MCF 10A (cell line): ENCODE measurements around the gene C16orf78. TPM values are rescaled to one million over a fixed set of nuclear protein-coding genes. Genes with fewer than 3 reads are reported as not detected.

Experiments
- BruUV-seq: library from RNA; stranded (reverse); fragments of 400-500 nt; replicated peaks from 2 replicates; lab custom pipeline; 2021; lab: Mats Ljungman, UMichigan
- CTCF ChIA-PET: fragments of 300-600 bp; sonication (Branson Sonifier 250); formaldehyde crosslinking; extraction: SDS; loops from one replicate; lab custom pipeline; 2021; ENCODE audit warnings: antibody characterized with exemption, inconsistent platforms; lab: Yijun Ruan, JAX
- POLR2A ChIA-PET: fragments of 300-600, 350-650 bp; sonication (Branson Sonifier 250); formaldehyde crosslinking; extraction: SDS; loops from one replicate; lab custom pipeline; 2020; ENCODE audit warnings: antibody characterized with exemption, inconsistent platforms; lab: Yijun Ruan, JAX
- DNase-seq: peaks from one replicate; pipeline ENCODE4 v3.0.0-alpha.2; 2018; ENCODE audit not compliant: unreplicated experiment
- H3K27ac Mint-ChIP-seq: one replicate; pipeline ENCODE4 v1.8.0; 2022; ENCODE audit warnings: mild to moderate bottlenecking, low read depth, mixed read lengths; ENCODE audit not compliant: unreplicated experiment
- H3K27me3 Mint-ChIP-seq: one replicate; pipeline ENCODE4 v1.8.0; 2022; ENCODE audit warnings: mixed read lengths; ENCODE audit not compliant: insufficient read depth, unreplicated experiment
- H3K36me3 Mint-ChIP-seq: one replicate; pipeline ENCODE4 v1.8.0; 2022; ENCODE audit warnings: mild to moderate bottlenecking, moderate library complexity, mixed read lengths; ENCODE audit not compliant: insufficient read depth, unreplicated experiment
- H3K4me1 Mint-ChIP-seq: one replicate; pipeline ENCODE4 v1.8.0; 2022; ENCODE audit warnings: mixed read lengths; ENCODE audit not compliant: insufficient read depth, unreplicated experiment
- H3K4me3 Mint-ChIP-seq: one replicate; pipeline ENCODE4 v1.8.0; 2022; ENCODE audit warnings: mild to moderate bottlenecking, moderate library complexity, mixed read lengths; ENCODE audit not compliant: unreplicated experiment
- H3K9me3 Mint-ChIP-seq: one replicate; pipeline ENCODE4 v1.8.0; 2022; ENCODE audit warnings: mixed read lengths; ENCODE audit not compliant: unreplicated experiment
- intact Hi-C: fragments of 100-400 bp; cut with micrococcal nuclease; formaldehyde crosslinking; loops from 2 replicates; pipeline ENCODE4 v1.14.1; 2022
- total RNA-seq: library from RNA; stranded (reverse); gene quantifications from 2 replicates; pipeline ENCODE4 v1.2.3, GENCODE V29; 2022
- TF ChIP-seq, protein P1 (sequence below): fragments of 200-600 bp; IDR thresholded peaks from one replicate; pipeline ENCODE4 v1.8.0; 2022; ENCODE audit warnings: antibody characterized with exemption, mild to moderate bottlenecking; ENCODE audit not compliant: unreplicated experiment

Gene C16orf78
- total RNA-seq, 1 experiment from 2014 or later = not detected

DNA sequence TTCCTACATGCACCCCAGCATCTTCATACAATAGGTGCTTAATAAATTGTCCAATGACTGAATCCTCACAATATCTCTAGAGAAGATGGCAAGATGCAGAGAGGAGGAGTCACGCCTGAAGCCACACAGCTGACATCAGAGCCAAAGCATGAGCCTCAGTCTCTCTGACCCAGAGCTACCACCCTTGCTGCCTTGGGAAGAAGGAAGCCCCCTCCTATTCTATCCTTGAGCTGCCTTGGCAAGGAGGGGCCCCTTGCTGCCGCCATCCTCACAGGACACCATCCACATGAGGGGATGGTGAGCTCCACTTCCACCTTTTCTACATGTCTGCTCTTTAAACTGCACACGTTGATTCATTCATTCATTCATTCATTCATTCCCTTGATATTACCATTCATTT, 37.0 kb upstream of the C16orf78 start:
- intact Hi-C loops = no loop called here
- no peak overlapping the region for H3K27ac Mint-ChIP-seq
- peaks cover 26% of the 10 kb centered on the region for H3K27me3 Mint-ChIP-seq
- BruUV-seq = no TSS peak
- H3K4me3 Mint-ChIP-seq = no peak overlapping the region
- ChIA-PET CTCF (interaction anchor here (7.1 kb wide), 1 partner anchor 14 kb away, joined by 52 read pairs; no protein-coding TSS in a partner anchor), POLR2A (no interaction called here)
- DNase-seq = no peak
- no peaks in the 10 kb centered on the region for H3K4me1 Mint-ChIP-seq
- H3K36me3 Mint-ChIP-seq = no peaks in the 10 kb centered on the region
- TF ChIP-seq, protein P1, sequence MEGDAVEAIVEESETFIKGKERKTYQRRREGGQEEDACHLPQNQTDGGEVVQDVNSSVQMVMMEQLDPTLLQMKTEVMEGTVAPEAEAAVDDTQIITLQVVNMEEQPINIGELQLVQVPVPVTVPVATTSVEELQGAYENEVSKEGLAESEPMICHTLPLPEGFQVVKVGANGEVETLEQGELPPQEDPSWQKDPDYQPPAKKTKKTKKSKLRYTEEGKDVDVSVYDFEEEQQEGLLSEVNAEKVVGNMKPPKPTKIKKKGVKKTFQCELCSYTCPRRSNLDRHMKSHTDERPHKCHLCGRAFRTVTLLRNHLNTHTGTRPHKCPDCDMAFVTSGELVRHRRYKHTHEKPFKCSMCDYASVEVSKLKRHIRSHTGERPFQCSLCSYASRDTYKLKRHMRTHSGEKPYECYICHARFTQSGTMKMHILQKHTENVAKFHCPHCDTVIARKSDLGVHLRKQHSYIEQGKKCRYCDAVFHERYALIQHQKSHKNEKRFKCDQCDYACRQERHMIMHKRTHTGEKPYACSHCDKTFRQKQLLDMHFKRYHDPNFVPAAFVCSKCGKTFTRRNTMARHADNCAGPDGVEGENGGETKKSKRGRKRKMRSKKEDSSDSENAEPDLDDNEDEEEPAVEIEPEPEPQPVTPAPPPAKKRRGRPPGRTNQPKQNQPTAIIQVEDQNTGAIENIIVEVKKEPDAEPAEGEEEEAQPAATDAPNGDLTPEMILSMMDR = no peak
- no peaks in the 10 kb centered on the region for H3K9me3 Mint-ChIP-seq

DNA sequence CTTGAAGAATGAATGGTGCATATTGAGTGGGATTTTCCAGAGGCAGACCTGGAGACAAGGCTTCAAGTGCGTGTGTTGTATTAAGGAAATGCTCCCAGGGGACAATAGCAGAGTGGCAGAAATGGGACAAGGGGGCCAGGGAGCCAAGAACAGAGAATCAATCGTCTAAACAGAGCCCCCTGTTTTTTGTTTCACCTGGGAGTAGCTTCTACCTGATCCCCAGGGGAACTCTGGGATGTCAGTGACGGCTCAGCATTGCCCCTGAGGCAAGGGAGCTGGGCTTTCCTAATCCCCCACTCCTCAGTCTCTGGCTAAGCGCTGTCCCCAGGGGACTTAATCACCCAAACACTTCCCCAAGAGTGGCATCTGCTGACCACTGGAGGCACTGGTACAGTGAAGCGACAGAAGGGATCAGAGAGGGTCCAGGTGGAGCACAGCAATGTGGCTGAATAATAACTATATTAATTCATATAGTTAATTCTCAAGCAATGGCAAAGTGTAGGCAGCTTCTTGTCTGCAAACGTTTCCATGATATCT, 35.7 kb upstream of the C16orf78 start:
- Mint-ChIP-seq H3K4me1 (no peaks in the 10 kb centered on the region), H3K27me3 (peaks cover 32% of the 10 kb centered on the region), H3K27ac (no peak overlapping the region), H3K4me3 (no peak overlapping the region), H3K9me3 (no peaks in the 10 kb centered on the region), H3K36me3 (no peaks in the 10 kb centered on the region)
- intact Hi-C loops = no loop called here
- BruUV-seq = no TSS peak
- ChIA-PET POLR2A (no interaction called here), CTCF (interaction anchor here (0.6 to 1.3 kb wide), 2 partner anchors 11 to 688 kb away, joined by 3 read pairs; no protein-coding TSS in a partner anchor)
- no peak for DNase-seq
- TF ChIP-seq, protein P1 = no peak

DNA sequence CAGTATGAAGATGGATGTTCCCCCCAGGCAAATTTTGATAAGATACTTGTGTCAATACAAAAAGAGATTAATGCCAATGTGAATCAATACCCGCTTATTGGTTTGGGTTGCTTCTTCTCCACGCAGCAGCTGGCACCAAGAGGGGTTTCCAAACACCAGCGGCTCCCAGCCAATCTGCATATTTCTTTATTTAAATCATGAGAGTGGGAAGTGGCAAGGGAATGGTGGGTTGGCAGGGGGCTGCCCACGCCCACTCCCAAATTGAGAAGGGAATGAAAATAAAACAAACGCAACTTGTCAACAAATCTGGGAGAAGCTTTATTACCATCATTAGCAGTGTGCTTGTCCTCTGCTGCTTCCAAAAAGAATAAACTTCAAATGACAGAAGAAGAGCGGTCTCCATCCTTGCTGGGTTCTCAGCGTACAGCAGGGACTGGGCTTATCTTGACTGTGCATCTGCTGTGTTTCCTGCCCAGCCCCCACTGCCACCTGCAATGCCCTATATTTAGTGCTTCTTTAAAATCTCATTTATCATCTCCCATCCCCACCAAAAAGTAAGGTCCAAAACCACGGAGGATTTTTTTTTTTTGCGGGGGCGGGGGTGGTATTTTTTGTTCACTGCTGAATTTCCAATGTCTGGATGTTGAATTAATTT, 34.9 kb upstream of the C16orf78 start:
- intact Hi-C loops = no loop called here
- ChIA-PET CTCF (interaction anchor here (1.3 kb wide), 1 partner anchor 10 kb away, joined by 3 read pairs; no protein-coding TSS in a partner anchor), POLR2A (no interaction called here)
- Mint-ChIP-seq H3K4me1 (no peaks in the 10 kb centered on the region), H3K27me3 (peaks cover 35% of the 10 kb centered on the region), H3K4me3 (no peak overlapping the region), H3K36me3 (no peaks in the 10 kb centered on the region), H3K27ac (no peak overlapping the region), H3K9me3 (no peaks in the 10 kb centered on the region)
- TF ChIP-seq, protein P1 = no peak
- DNase-seq = no peak
- BruUV-seq = no TSS peak

DNA sequence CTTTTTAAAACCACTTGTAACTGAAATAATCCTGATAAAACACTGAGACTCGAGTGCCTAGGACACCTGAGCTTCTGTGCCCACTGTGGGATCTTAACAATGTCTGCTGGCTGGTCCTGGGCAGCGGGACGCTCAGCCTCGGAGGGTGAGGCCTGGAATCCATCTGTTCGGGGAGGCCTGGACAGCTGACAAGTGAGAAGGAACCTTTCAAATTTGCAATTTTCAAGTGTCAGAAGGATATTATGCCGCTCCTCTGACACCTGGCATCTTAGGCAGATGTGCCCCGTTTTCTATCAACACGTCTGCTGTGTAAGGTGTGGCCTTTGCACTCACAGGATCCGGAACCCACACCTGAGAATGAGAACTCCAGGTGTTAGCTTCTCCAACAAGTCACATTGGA, 33.1 kb upstream of the C16orf78 start:
- TF ChIP-seq, protein P1 = no peak
- Mint-ChIP-seq H3K9me3 (no peaks in the 10 kb centered on the region), H3K27me3 (peaks cover 32% of the 10 kb centered on the region), H3K36me3 (no peaks in the 10 kb centered on the region), H3K4me3 (no peak overlapping the region), H3K27ac (no peak overlapping the region), H3K4me1 (no peaks in the 10 kb centered on the region)
- POLR2A ChIA-PET = interaction anchor here (0.6 kb wide), 1 partner anchor 75 kb away, joined by 3 read pairs; no protein-coding TSS in a partner anchor
- CTCF ChIA-PET = interaction anchor here (0.5 to 1.5 kb wide), 6 partner anchors 9 to 422 kb away, joined by 3 to 6 read pairs (median 3); no protein-coding TSS in a partner anchor
- BruUV-seq = no TSS peak
- intact Hi-C loops = no loop called here
- no peak for DNase-seq
